IMR-90 (cell line): ENCODE data around the gene GP1BA. TPM values are rescaled to one million over a fixed set of nuclear protein-coding genes. Genes with fewer than 3 reads are reported as not detected.

Experiments used
- ATAC-seq: fragments of 200-7000 bp; cut with Tn5 transposase; 2 replicates; pipeline ENCODE4 v1.9.1; 2020; ENCODE audit warnings: low read depth, mild to moderate bottlenecking, moderate library complexity
- BruUV-seq: library from RNA; stranded (reverse); fragments of 400-500 nt; replicated peaks from 2 replicates; lab custom pipeline; 2021; lab: Mats Ljungman, UMichigan
- CTCF ChIA-PET: fragments of 300-600 bp; formaldehyde crosslinking; extraction: SDS; loops from one replicate; lab custom pipeline; 2021; ENCODE audit warnings: antibody characterized with exemption; lab: Yijun Ruan, JAX
- POLR2A ChIA-PET: fragments of 300-600 bp; sonication (Branson Sonifier 250); formaldehyde crosslinking; loops from one replicate; lab custom pipeline; 2022; ENCODE audit warnings: antibody characterized with exemption; ENCODE audit not compliant: unreplicated experiment; lab: Charles Lee
- DNase-seq: peaks from one replicate; pipeline ENCODE4 v3.0.0; 2013
- H2AFZ ChIP-seq: replicated peaks from 2 replicates; pipeline ENCODE3; 2013; ENCODE audit warnings: low read length, mild to moderate bottlenecking; ENCODE audit not compliant: poor library complexity
- H2AK5ac ChIP-seq: 2 replicates; pipeline ENCODE4 v1.6.1; 2013; ENCODE audit warnings: low read depth, low read length, inconsistent platforms
- H2AK9ac ChIP-seq: replicated peaks from 2 replicates; pipeline ENCODE3; 2013; ENCODE audit warnings: mild to moderate bottlenecking, low read depth, low read length, moderate library complexity; ENCODE audit not compliant: poor library complexity
- H2BK120ac ChIP-seq: 2 replicates; pipeline ENCODE4 v1.6.1; 2013; ENCODE audit warnings: low read depth, low read length, inconsistent platforms
- H2BK15ac ChIP-seq: 3 replicates; pipeline ENCODE4 v1.6.1; 2013; ENCODE audit warnings: low read depth, low read length, inconsistent platforms
- H2BK20ac ChIP-seq: 2 replicates; pipeline ENCODE4 v1.6.1; 2013; ENCODE audit warnings: low read depth, mild to moderate bottlenecking, inconsistent platforms, low read length, moderate library complexity
- H2BK5ac ChIP-seq: 2 replicates; pipeline ENCODE4 v1.6.1; 2013; ENCODE audit warnings: mild to moderate bottlenecking, low read depth, low read length, inconsistent platforms; ENCODE audit not compliant: poor library complexity, severe bottlenecking
- H3K14ac ChIP-seq: replicated peaks from 2 replicates; pipeline ENCODE4 v1.6.1; 2013; ENCODE audit warnings: low read depth, low read length, inconsistent platforms
- H3K18ac ChIP-seq: 2 replicates; pipeline ENCODE4 v1.6.1; 2013; ENCODE audit warnings: low read depth, low read length, control low read depth
- H3K23ac ChIP-seq: 2 replicates; pipeline ENCODE4 v1.6.1; 2013; ENCODE audit warnings: low read depth, low read length, inconsistent platforms
- H3K27ac ChIP-seq: 2 replicates; pipeline ENCODE4 v1.5.1; 2013; ENCODE audit warnings: mild to moderate bottlenecking, control low read depth, low read length; ENCODE audit not compliant: insufficient read depth
- H3K27me3 ChIP-seq: 2 replicates; pipeline ENCODE4 v1.6.1; 2013; ENCODE audit warnings: low read length; ENCODE audit not compliant: control insufficient read depth, insufficient read depth
- H3K36me3 ChIP-seq: 2 replicates; pipeline ENCODE4 v1.6.1; 2013; ENCODE audit warnings: low read length, mixed read lengths; ENCODE audit not compliant: control insufficient read depth, insufficient read depth
- H3K4ac ChIP-seq: 2 replicates; pipeline ENCODE4 v1.6.1; 2013; ENCODE audit warnings: low read depth, low read length, inconsistent platforms
- H3K4me1 ChIP-seq: 2 replicates; pipeline ENCODE4 v1.6.1; 2013; ENCODE audit warnings: low read length, mixed read lengths; ENCODE audit not compliant: control insufficient read depth, insufficient read depth
- H3K4me2 ChIP-seq: 2 replicates; pipeline ENCODE4 v1.6.1; 2013; ENCODE audit warnings: low read depth, mild to moderate bottlenecking, control low read depth, low read length, moderate library complexity
- H3K4me3 ChIP-seq: 2 replicates; pipeline ENCODE4 v1.5.1; 2013; ENCODE audit warnings: low read depth, mild to moderate bottlenecking, control low read depth, low read length, moderate library complexity; ENCODE audit not compliant: insufficient read depth
- H3K56ac ChIP-seq: 2 replicates; pipeline ENCODE4 v1.6.1; 2013; ENCODE audit warnings: low read length, inconsistent platforms; ENCODE audit not compliant: insufficient read depth; ENCODE audit errors: extremely low read depth
- H3K79me1 ChIP-seq, 2 experiments: 2 replicates each; pipeline ENCODE4 v1.6.1; 2013; ENCODE audit warnings: low read length in 2 of 2, inconsistent platforms in 1 of 2, low read depth in 1 of 2
- H3K9ac ChIP-seq: 2 replicates; pipeline ENCODE4 v1.6.1; 2013; ENCODE audit warnings: low read depth, low read length, control low read depth
- H3K9me1 ChIP-seq: 2 replicates; pipeline ENCODE4 v1.6.1; 2013; ENCODE audit warnings: low read length, inconsistent platforms; ENCODE audit not compliant: insufficient read depth
- H3K9me3 ChIP-seq: 2 replicates; pipeline ENCODE4 v1.6.1; 2013; ENCODE audit warnings: low read length; ENCODE audit not compliant: control insufficient read depth, insufficient read depth
- H4K20me1 ChIP-seq: 2 replicates; pipeline ENCODE4 v1.6.1; 2013; ENCODE audit warnings: low read length, inconsistent platforms; ENCODE audit not compliant: insufficient read depth
- H4K5ac ChIP-seq: 2 replicates; pipeline ENCODE4 v1.6.1; 2013; ENCODE audit warnings: mild to moderate bottlenecking, low read depth, low read length, control low read depth
- H4K8ac ChIP-seq, 2 experiments: 2 replicates each; pipeline ENCODE4 v1.6.1; 2013; ENCODE audit warnings: low read depth in 2 of 2, low read length in 2 of 2, control low read depth in 1 of 2, inconsistent platforms in 1 of 2
- H4K91ac ChIP-seq: 2 replicates; pipeline ENCODE4 v1.6.1; 2013; ENCODE audit warnings: low read depth, low read length, inconsistent platforms; ENCODE audit not compliant: insufficient read depth
- BHLHE40 ChIP-seq: fragments of 150-350 bp; IDR thresholded peaks from 2 replicates; pipeline ENCODE4 v1.6.1; 2016; ENCODE audit warnings: mild to moderate bottlenecking, low read depth, low read length
- CEBPB ChIP-seq: IDR thresholded peaks from 2 replicates; pipeline ENCODE4 v1.6.1; 2012; ENCODE audit warnings: low read depth, low read length, improper control_type of control experiment
- CHD1 ChIP-seq: IDR thresholded peaks from 2 replicates; pipeline ENCODE4 v1.6.1; 2012; ENCODE audit warnings: low read depth, low read length, improper control_type of control experiment
- CTCF ChIP-seq: conservative IDR thresholded peaks from 2 replicates; pipeline ENCODE4 v1.5.1; 2012; ENCODE audit warnings: mild to moderate bottlenecking, low read depth, low read length, improper control_type of control experiment
- FOS ChIP-seq: fragments of 150-350 bp; IDR thresholded peaks from 2 replicates; pipeline ENCODE4 v1.6.1; 2016; ENCODE audit warnings: low read depth, low read length
- MAFK ChIP-seq: IDR thresholded peaks from 2 replicates; pipeline ENCODE4 v1.6.1; 2012; ENCODE audit warnings: low read depth, low read length, improper control_type of control experiment
- MAZ ChIP-seq: IDR thresholded peaks from 2 replicates; pipeline ENCODE4 v1.6.1; 2012; ENCODE audit warnings: low read depth, mild to moderate bottlenecking, low read length, improper control_type of control experiment, moderate library complexity, borderline replicate concordance
- MXI1 ChIP-seq: IDR thresholded peaks from 2 replicates; pipeline ENCODE4 v1.6.1; 2012; ENCODE audit warnings: low read depth, mild to moderate bottlenecking, low read length, moderate library complexity, borderline replicate concordance
- NFE2L2 ChIP-seq: fragments of 150-350 bp; IDR thresholded peaks from 2 replicates; pipeline ENCODE4 v1.6.1; 2016; ENCODE audit warnings: low read depth, mild to moderate bottlenecking, low read length
- POLR2A ChIP-seq: IDR thresholded peaks from 2 replicates; pipeline ENCODE4 v1.6.1; 2012; ENCODE audit warnings: mild to moderate bottlenecking, low read depth, low read length
- RAD21 ChIP-seq: IDR thresholded peaks from 2 replicates; pipeline ENCODE4 v1.6.1; 2012; ENCODE audit warnings: low read length, improper control_type of control experiment
- RCOR1 ChIP-seq: IDR thresholded peaks from 2 replicates; pipeline ENCODE4 v1.6.1; 2012; ENCODE audit warnings: mild to moderate bottlenecking, low read length, improper control_type of control experiment; ENCODE audit not compliant: insufficient replicate concordance
- RFX5 ChIP-seq: IDR thresholded peaks from 2 replicates; pipeline ENCODE4 v1.8.0; 2012; ENCODE audit warnings: low read depth, mild to moderate bottlenecking, low read length, moderate library complexity
- SMC3 ChIP-seq: fragments of 150-350 bp; IDR thresholded peaks from 2 replicates; pipeline ENCODE4 v1.6.1; 2016; ENCODE audit warnings: low read depth, mild to moderate bottlenecking, antibody characterized with exemption, low read length, moderate library complexity
- WGBS, 2 experiments: methylation state at CpG; one replicate each; pipeline versions ENCODE4 v1.1.5 to v1.1.7; 2013; ENCODE audit warnings: missing lambda C conversion rate in 2 of 2; ENCODE audit not compliant: insufficient read length in 1 of 2; ENCODE audit errors: extremely low coverage in 2 of 2; 5-methylcytosine and 5-hydroxymethylcytosine counted together
- dilution Hi-C: fragments of 300-500 bp; cut with HindIII; formaldehyde crosslinking; loops from one replicate; pipeline ENCODE4 v1.14.3; 2018; ENCODE audit warnings: low sequenced_read_pairs; ENCODE audit not compliant: unreplicated experiment
- in situ Hi-C: fragments of 300-500 bp; cut with MboI; formaldehyde crosslinking; loops from 3 replicates; pipeline ENCODE4 v1.14.3; 2019; ENCODE audit warnings: low sequenced_read_pairs, inconsistent platforms, mixed read lengths
- intact Hi-C: fragments of 100-400 bp; cut with micrococcal nuclease; formaldehyde crosslinking; loops from 2 replicates; pipeline ENCODE4 v1.10.0; 2022
- polyA plus RNA-seq, 3 experiments: library from polyadenylated mRNA; depleted of rRNA; stranded (reverse); fragments of >200 nt; gene quantifications; 2 replicates each; pipeline ENCODE4 v1.2.3, GENCODE V29; 2012; ENCODE audit warnings: low replicate concordance in 1 of 3
- total RNA-seq: library from RNA; depleted of rRNA; stranded (reverse); fragments of >200 nt; gene quantifications from 2 replicates; pipeline ENCODE4 v1.2.3, GENCODE V29; 2012
- TF ChIP-seq, protein P1 (sequence below): fragments of 150-350 bp; IDR thresholded peaks from 2 replicates; pipeline ENCODE4 v1.6.1; 2017; ENCODE audit warnings: mild to moderate bottlenecking, antibody characterized with exemption, low read length, low read depth
- TF ChIP-seq, protein P2 (sequence below): fragments of 150-350 bp; IDR thresholded peaks from 2 replicates; pipeline ENCODE4 v1.6.1; 2016; ENCODE audit warnings: low read depth, mild to moderate bottlenecking, low read length, moderate library complexity, borderline replicate concordance

GP1BA gene
- total and polyA plus RNA-seq, 2 of the 4 experiments (the other 2 are of a cell fraction), result not detected

DNA sequence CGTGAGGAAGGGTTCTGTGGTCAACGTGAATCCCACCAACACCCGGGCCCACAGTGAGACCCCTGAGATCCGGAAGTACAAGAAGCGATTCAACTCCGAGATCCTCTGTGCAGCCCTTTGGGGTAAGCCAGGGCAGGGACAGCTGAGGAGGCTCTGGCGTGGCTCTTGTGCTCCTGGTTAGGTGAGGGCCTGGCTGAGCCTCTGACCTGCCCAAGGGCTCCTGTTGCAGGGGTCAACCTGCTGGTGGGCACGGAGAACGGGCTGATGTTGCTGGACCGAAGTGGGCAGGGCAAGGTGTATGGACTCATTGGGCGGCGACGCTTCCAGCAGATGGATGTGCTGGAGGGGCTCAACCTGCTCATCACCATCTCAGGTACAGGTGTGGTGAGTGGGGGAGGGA is 37.0 kb upstream of the GP1BA start:
- ATAC-seq (no peak), DNase-seq (no peak)
- Histone ChIP-seq H3K18ac (no peak overlapping the region), H4K5ac (no peak overlapping the region), H3K36me3 (peaks cover 62% of the 10 kb centered on the region), H4K8ac (no peak overlapping the region), H2BK5ac (no peak overlapping the region), H4K91ac (no peak overlapping the region), H3K79me1 (no peaks in the 10 kb centered on the region), H3K9me3 (no peaks in the 10 kb centered on the region), H2BK120ac (no peak overlapping the region), H2BK15ac (no peak overlapping the region), H2AK9ac (peak overlapping the region; percentile 61), H3K23ac (no peak overlapping the region), H3K4me2 (no peak overlapping the region), H3K4me1 (no peaks in the 10 kb centered on the region), H2BK20ac (no peak overlapping the region), H3K4me3 (no peak overlapping the region), H3K27ac (no peak overlapping the region), H3K56ac (no peak overlapping the region), H4K20me1 (no peaks in the 10 kb centered on the region; the same call in 1 of the 2 replicates), H3K9ac (no peak overlapping the region), H3K27me3 (no peaks in the 10 kb centered on the region), H3K4ac (no peak overlapping the region), H3K14ac (no peak overlapping the region), H2AFZ (no peak overlapping the region), H2AK5ac (no peak overlapping the region), H3K9me1 (no peaks in the 10 kb centered on the region)
- TF ChIP-seq CHD1 (no peak), RCOR1 (no peak), SMC3 (no peak), NFE2L2 (no peak), RFX5 (no peak), MXI1 (no peak), MAFK (no peak), CTCF (no peak), POLR2A (no peak), RAD21 (no peak), BHLHE40 (no peak), MAZ (no peak), FOS (no peak), CEBPB (no peak)
- TF ChIP-seq, protein P1, sequence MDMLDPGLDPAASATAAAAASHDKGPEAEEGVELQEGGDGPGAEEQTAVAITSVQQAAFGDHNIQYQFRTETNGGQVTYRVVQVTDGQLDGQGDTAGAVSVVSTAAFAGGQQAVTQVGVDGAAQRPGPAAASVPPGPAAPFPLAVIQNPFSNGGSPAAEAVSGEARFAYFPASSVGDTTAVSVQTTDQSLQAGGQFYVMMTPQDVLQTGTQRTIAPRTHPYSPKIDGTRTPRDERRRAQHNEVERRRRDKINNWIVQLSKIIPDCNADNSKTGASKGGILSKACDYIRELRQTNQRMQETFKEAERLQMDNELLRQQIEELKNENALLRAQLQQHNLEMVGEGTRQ, result no peak
- TF ChIP-seq, protein P2, sequence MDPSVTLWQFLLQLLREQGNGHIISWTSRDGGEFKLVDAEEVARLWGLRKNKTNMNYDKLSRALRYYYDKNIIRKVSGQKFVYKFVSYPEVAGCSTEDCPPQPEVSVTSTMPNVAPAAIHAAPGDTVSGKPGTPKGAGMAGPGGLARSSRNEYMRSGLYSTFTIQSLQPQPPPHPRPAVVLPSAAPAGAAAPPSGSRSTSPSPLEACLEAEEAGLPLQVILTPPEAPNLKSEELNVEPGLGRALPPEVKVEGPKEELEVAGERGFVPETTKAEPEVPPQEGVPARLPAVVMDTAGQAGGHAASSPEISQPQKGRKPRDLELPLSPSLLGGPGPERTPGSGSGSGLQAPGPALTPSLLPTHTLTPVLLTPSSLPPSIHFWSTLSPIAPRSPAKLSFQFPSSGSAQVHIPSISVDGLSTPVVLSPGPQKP, result no peak
- dilution Hi-C loops (no loop called here), in situ Hi-C loops (no loop called here), intact Hi-C loops (no loop called here)
- ChIA-PET CTCF (interaction anchor here (1.5 kb wide), 1 partner anchor 105 kb away, joined by 5 read pairs; no protein-coding TSS in a partner anchor), POLR2A (no interaction called here)
- BruUV-seq, result no TSS peak
- 94% methylated on average over 8 of the region's 13 CpGs; no CpG with 5 or more reads in 1 of the 2 experiments for WGBS, 2 experiments
